Neural cell (in vitro differentiated cells): ENCODE measurements around the gene SMIM10L1. TPM values are rescaled to one million over a fixed set of nuclear protein-coding genes. Genes with fewer than 3 reads are reported as not detected.

Experiments
- H2AFZ ChIP-seq: fragments of 200-600, 300-800 bp; sonication (generic), shearing (Covaris generic); 2 replicates; pipeline ENCODE4 v1.6.0; 2014; ENCODE audit warnings: low read depth, mild to moderate bottlenecking, antibody characterized with exemption, low read length, moderate library complexity
- H3F3A ChIP-seq: fragments of 200-600 bp; shearing (Covaris generic); 2 replicates; pipeline ENCODE4 v1.6.1; 2016; ENCODE audit warnings: mild to moderate bottlenecking, moderate library complexity, mixed read lengths, antibody characterized with exemption, low read length; ENCODE audit not compliant: insufficient read depth, poor library complexity, severe bottlenecking
- H3K27ac ChIP-seq: fragments of 200-600, 300-800 bp; sonication (generic), shearing (Covaris generic); 2 replicates; pipeline ENCODE4 v1.5.1; 2014; ENCODE audit warnings: mild to moderate bottlenecking, low read length, moderate library complexity
- H3K27me3 ChIP-seq: fragments of 300-800, 200-600 bp; sonication (generic), shearing (Covaris generic); 2 replicates; pipeline ENCODE4 v1.6.0; 2014; ENCODE audit warnings: mild to moderate bottlenecking, low read depth, low read length, moderate library complexity; ENCODE audit not compliant: insufficient read depth
- H3K36me3 ChIP-seq: fragments of 300-800, 200-600 bp; sonication (generic), shearing (Covaris generic); 2 replicates; pipeline ENCODE4 v1.5.1; 2014; ENCODE audit warnings: mild to moderate bottlenecking, antibody characterized with exemption, low read length, moderate library complexity; ENCODE audit not compliant: insufficient read depth
- H3K4me2 ChIP-seq: fragments of 300-800, 200-600 bp; sonication (generic), shearing (Covaris generic); 2 replicates; pipeline ENCODE4 v1.6.0; 2014; ENCODE audit warnings: mild to moderate bottlenecking, low read length
- H3K4me3 ChIP-seq: fragments of 300-800, 200-600 bp; sonication (generic), shearing (Covaris generic); 2 replicates; pipeline ENCODE4 v1.5.1; 2014; ENCODE audit warnings: mild to moderate bottlenecking, low read length, moderate library complexity
- H3K79me2 ChIP-seq: fragments of 200-600 bp; shearing (Covaris generic); replicated peaks from 2 replicates; pipeline ENCODE4 v1.6.0; 2014; ENCODE audit warnings: mild to moderate bottlenecking, low read length, moderate library complexity; ENCODE audit not compliant: insufficient read depth
- H3K9ac ChIP-seq: fragments of 300-800, 200-600 bp; sonication (generic), shearing (Covaris generic); 2 replicates; pipeline ENCODE4 v1.6.1; 2016; ENCODE audit warnings: mild to moderate bottlenecking, low read length, mixed read lengths
- H3K9me2 ChIP-seq: fragments of 200-600 bp; shearing (Covaris generic); 2 replicates; pipeline ENCODE4 v1.6.1; 2016; ENCODE audit warnings: mild to moderate bottlenecking, low read length, mixed read lengths; ENCODE audit not compliant: insufficient read depth
- H3K9me3 ChIP-seq: fragments of 200-600, 300-800 bp; sonication (generic), shearing (Covaris generic); 2 replicates; pipeline ENCODE4 v1.6.1; 2016; ENCODE audit warnings: mild to moderate bottlenecking, mixed run types, low read length, moderate library complexity, mixed read lengths
- H4K20me1 ChIP-seq: fragments of 200-600 bp; shearing (Covaris generic); 2 replicates; pipeline ENCODE4 v1.6.1; 2016; ENCODE audit warnings: mild to moderate bottlenecking, mixed run types; ENCODE audit not compliant: insufficient read depth
- CTCF ChIP-seq: fragments of 450-650 bp; IDR thresholded peaks from 2 replicates; pipeline ENCODE4 v1.5.1; 2014; ENCODE audit warnings: antibody characterized with exemption, mild to moderate bottlenecking, moderate library complexity; ENCODE audit not compliant: poor library complexity, severe bottlenecking
- EP300 ChIP-seq: fragments of 450-650 bp; conservative IDR thresholded peaks from 2 replicates; pipeline ENCODE4 v1.6.1; 2014; ENCODE audit warnings: antibody characterized with exemption, mild to moderate bottlenecking, moderate library complexity; ENCODE audit not compliant: poor library complexity, severe bottlenecking
- EZH2 ChIP-seq: fragments of 200-600, 300-800 bp; shearing (Covaris generic), sonication (generic); IDR thresholded peaks from 2 replicates; pipeline ENCODE4 v1.6.1; 2014; ENCODE audit warnings: antibody characterized with exemption, low read length, borderline replicate concordance, mild to moderate bottlenecking; ENCODE audit not compliant: insufficient read depth, poor library complexity, severe bottlenecking
- MXI1 ChIP-seq: fragments of 450-650 bp; conservative IDR thresholded peaks from 2 replicates; pipeline ENCODE4 v1.6.1; 2014; ENCODE audit warnings: antibody characterized with exemption, mild to moderate bottlenecking; ENCODE audit not compliant: poor library complexity, severe bottlenecking
- POLR2AphosphoS5 ChIP-seq: IDR thresholded peaks from 2 replicates; pipeline ENCODE4 v1.6.1; 2012
- RAD21 ChIP-seq: fragments of 450-650 bp; conservative IDR thresholded peaks from 2 replicates; pipeline ENCODE4 v1.6.1; 2014; ENCODE audit warnings: antibody characterized with exemption, mild to moderate bottlenecking, moderate library complexity
- REST ChIP-seq: IDR thresholded peaks from 2 replicates; pipeline ENCODE4 v1.6.1; 2012; ENCODE audit warnings: borderline replicate concordance
- SMC3 ChIP-seq: fragments of 450-650 bp; conservative IDR thresholded peaks from 2 replicates; pipeline ENCODE4 v1.6.1; 2014; ENCODE audit warnings: antibody characterized with exemption, mild to moderate bottlenecking, moderate library complexity; ENCODE audit not compliant: poor library complexity
- TAF1 ChIP-seq: IDR thresholded peaks from 2 replicates; pipeline ENCODE4 v1.6.1; 2012; ENCODE audit warnings: low read depth
- polyA plus RNA-seq: library from polyadenylated mRNA; depleted of rRNA; stranded (reverse); fragments of >200 nt; gene quantifications from 2 replicates; pipeline ENCODE4 v1.2.3, GENCODE V29; 2014

Gene SMIM10L1
- polyA plus RNA-seq, 1 donor from 2014 or later, result 22.0 TPM

GRCh38 chr12:11154400-11154925, 16.5 kb upstream of the SMIM10L1 start:
- Histone ChIP-seq H3K27me3 (no peaks in the 10 kb centered on the region), H4K20me1 (no peaks in the 10 kb centered on the region), H3K9me2 (no peaks in the 10 kb centered on the region), H3K36me3 (peaks cover 4% of the 10 kb centered on the region), H3K9me3 (peaks cover 3% of the 10 kb centered on the region), H3K9ac (no peak overlapping the region), H3K27ac (no peak overlapping the region), H3K79me2 (peaks cover 61% of the 10 kb centered on the region), H3F3A (no peaks in the 10 kb centered on the region), H3K4me3 (no peak overlapping the region), H2AFZ (no peak overlapping the region), H3K4me2 (no peak overlapping the region)
- no peak for TF ChIP-seq EZH2
- no peak for TF ChIP-seq EP300
- no peak for TF ChIP-seq CTCF
- no peak for TF ChIP-seq TAF1
- no peak for TF ChIP-seq RAD21
- no peak for TF ChIP-seq REST
- TF ChIP-seq POLR2AphosphoS5, result no peak
- no peak for TF ChIP-seq MXI1
- no peak for TF ChIP-seq SMC3

- Histone ChIP-seq H4K20me1 (no peaks in the 10 kb centered on the region), H3K9me2 (no peaks in the 10 kb centered on the region), H3K9ac (no peak overlapping the region), H2AFZ (no peak overlapping the region), H3K36me3 (peaks cover 11% of the 10 kb centered on the region), H3K4me3 (no peak overlapping the region), H3K79me2 (peaks cover 87% of the 10 kb centered on the region), H3F3A (no peaks in the 10 kb centered on the region), H3K27me3 (no peaks in the 10 kb centered on the region), H3K4me2 (no peak overlapping the region), H3K9me3 (peaks cover 3% of the 10 kb centered on the region), H3K27ac (no peak overlapping the region)
- TF ChIP-seq REST (no peak), RAD21 (no peak), MXI1 (no peak), CTCF (no peak), EZH2 (no peak), SMC3 (no peak), POLR2AphosphoS5 (no peak), TAF1 (no peak), EP300 (no peak)
These were observed 12.0 kb upstream of the SMIM10L1 start for GRCh38 chr12:11158885-11159444.
